ENCODE results near the gene POP7.
A peak's percentile ranks its signal among the peaks of the same experiment; 100 is the strongest.

The POP7 gene

GRCh38 chr7:100679129-100679926 is 26.6 kb upstream of the POP7 start:
- no peak for DNase-seq

GRCh38 chr7:100679927-100680575 is 25.9 kb upstream of the POP7 start:
- no peak for DNase-seq

GRCh38 chr7:100680576-100681271 is 25.2 kb upstream of the POP7 start:
- no peak for DNase-seq

GRCh38 chr7:100681491-100682227 is 24.3 kb upstream of the POP7 start:
- no peak for DNase-seq

GRCh38 chr7:100682228-100682741 is 23.6 kb upstream of the POP7 start:
- DNase-seq, result no peak

- DNase-seq, result no peak
These were observed 22.8 kb upstream of the POP7 start for GRCh38 chr7:100682991-100683658.

GRCh38 chr7:100683659-100684533 is 22.0 kb upstream of the POP7 start:
- no peak for DNase-seq

- DNase-seq, result no peak
These were observed 21.3 kb upstream of the POP7 start for GRCh38 chr7:100684534-100685042.

GRCh38 chr7:100685049-100685605 is 20.8 kb upstream of the POP7 start:
- no peak for DNase-seq

GRCh38 chr7:100685631-100686145 is 20.2 kb upstream of the POP7 start:
- DNase-seq, result no peak

- no peak for DNase-seq
These were observed 19.6 kb upstream of the POP7 start for GRCh38 chr7:100686201-100686821.

- no peak for DNase-seq
These were observed 19.1 kb upstream of the POP7 start for GRCh38 chr7:100686822-100687211.

- no peak for DNase-seq
These were observed 18.7 kb upstream of the POP7 start for GRCh38 chr7:100687261-100687660.

GRCh38 chr7:100687751-100688300 is 18.1 kb upstream of the POP7 start:
- DNase-seq, result no peak

GRCh38 chr7:100688326-100688860 is 17.5 kb upstream of the POP7 start:
- no peak for DNase-seq

GRCh38 chr7:100689230-100690135 is 16.4 kb upstream of the POP7 start:
- DNase-seq, result no peak

GRCh38 chr7:100691676-100692577 is 14.0 kb upstream of the POP7 start:
- peak; percentile 48 for DNase-seq

All from GF-D8 (cell line).